Epithelial cell of proximal tubule (primary cell): ENCODE data around the gene FAM50A. TPM values are rescaled to one million over a fixed set of nuclear protein-coding genes. Genes with fewer than 3 reads are reported as not detected.
"Not testable (repeated sequence)": the region's sequence is repeated elsewhere in the genome, so short reads cannot be mapped to it uniquely, and the experiment has no call there.

Experiments used
- DNase-seq: peaks from one replicate; pipeline ENCODE4 v3.0.0-alpha.2; 2011; ENCODE audit warnings: low read depth
- H3K4me3 ChIP-seq: 2 replicates; pipeline ENCODE4 v1.5.1; 2011; ENCODE audit warnings: low read depth, mild to moderate bottlenecking, low read length
- CTCF ChIP-seq: conservative IDR thresholded peaks from 2 replicates; pipeline ENCODE4 v1.5.1; 2012; ENCODE audit warnings: low read depth, mild to moderate bottlenecking, low read length
- total RNA-seq: library from RNA; depleted of rRNA; stranded (reverse); fragments of >200 nt; gene quantifications from 2 replicates; pipeline ENCODE4 v1.2.3, GENCODE V29; 2015

The FAM50A gene
- 51.1 and 74.1 TPM in 2 replicates for total RNA-seq

GRCh38 chrX:154443992-154444754 is at the start of gene FAM50A:
FAM50A (plus strand) TSS chrX:154444141; CDS start chrX:154444236, 95 bp downstream.
- DNase-seq = no peak
- TF ChIP-seq CTCF = no peak
- peak within 1 kb of the TSS; percentile 68 for H3K4me3 ChIP-seq

- not testable (repeated sequence) for DNase-seq
- H3K4me3 ChIP-seq = peak overlapping the region; percentile 23
Measured at GRCh38 chrX:154396363-154396762, 47.6 kb upstream of the FAM50A start.

GRCh38 chrX:154396973-154397887 is 46.7 kb upstream of the FAM50A start:
- no peak for TF ChIP-seq CTCF
- peak overlapping the region; percentile 84 for H3K4me3 ChIP-seq
- no peak for DNase-seq

GRCh38 chrX:154397888-154398667 is 45.9 kb upstream of the FAM50A start, which contains the start of gene RPL10:
RPL10 (plus strand) TSS chrX:154398377; CDS start chrX:154398520, 143 bp downstream.
- H3K4me3 ChIP-seq = peak within 1 kb of the TSS; percentile 84
- TF ChIP-seq CTCF = no peak
- DNase-seq = no peak

GRCh38 chrX:154398668-154399526 is 45.0 kb upstream of the FAM50A start:
- H3K4me3 ChIP-seq = peak overlapping the region; percentile 84
- TF ChIP-seq CTCF = peak; percentile 71
- no peak for DNase-seq

- DNase-seq = no peak
- H3K4me3 ChIP-seq = peak overlapping the region; percentile 84
- no peak for TF ChIP-seq CTCF
Measured at GRCh38 chrX:154399527-154400368, 44.2 kb upstream of the FAM50A start.

GRCh38 chrX:154400369-154400817 is 43.5 kb upstream of the FAM50A start:
- not testable (repeated sequence) for DNase-seq
- peak overlapping the region; percentile 84 for H3K4me3 ChIP-seq
